GM18951 (cell line): ENCODE data around the gene ODC1.

ENCODE experiments used
- POLR2A ChIP-seq: IDR thresholded peaks from 4 replicates; pipeline ENCODE4 v1.6.1; 2011; ENCODE audit warnings: mild to moderate bottlenecking; ENCODE audit not compliant: insufficient read length, insufficient read depth; ENCODE audit errors: extremely low read depth
- in situ Hi-C: fragments of 300-500 bp; cut with MboI; formaldehyde crosslinking; loops from one replicate; pipeline ENCODE4 v1.12.0; 2022; ENCODE audit warnings: low sequenced_read_pairs, mixed read lengths, inconsistent platforms; ENCODE audit not compliant: unreplicated experiment

Gene ODC1

DNA sequence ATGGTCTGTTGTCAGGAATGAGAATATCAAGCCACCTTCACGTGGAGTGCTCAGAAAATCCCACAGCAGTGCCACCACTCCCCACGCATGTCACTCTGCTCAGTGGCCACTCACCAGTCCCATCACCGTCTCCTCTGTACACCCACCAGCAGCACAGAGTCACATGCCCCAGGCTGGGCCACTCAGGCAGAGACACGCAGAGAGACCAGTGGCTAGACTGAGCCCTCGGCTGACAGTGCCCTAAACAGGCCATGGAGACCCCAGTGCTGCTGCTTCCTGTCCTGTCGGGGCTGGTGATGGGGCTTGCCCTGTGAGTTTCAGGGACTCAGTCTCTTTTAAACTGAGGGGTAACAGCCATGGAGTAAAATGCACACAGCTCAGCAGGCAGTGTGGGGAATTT is 25.9 kb downstream of the ODC1 start:
- no peak for TF ChIP-seq POLR2A
- in situ Hi-C loops, result no loop called here

- TF ChIP-seq POLR2A, result no peak
- in situ Hi-C loops, result loop anchor here (5.0 kb wide), 1 partner anchor 282 kb away; no protein-coding TSS in a partner anchor
Measured at GRCh38 chr2:10419553-10420257, 28.4 kb downstream of the ODC1 start.

DNA sequence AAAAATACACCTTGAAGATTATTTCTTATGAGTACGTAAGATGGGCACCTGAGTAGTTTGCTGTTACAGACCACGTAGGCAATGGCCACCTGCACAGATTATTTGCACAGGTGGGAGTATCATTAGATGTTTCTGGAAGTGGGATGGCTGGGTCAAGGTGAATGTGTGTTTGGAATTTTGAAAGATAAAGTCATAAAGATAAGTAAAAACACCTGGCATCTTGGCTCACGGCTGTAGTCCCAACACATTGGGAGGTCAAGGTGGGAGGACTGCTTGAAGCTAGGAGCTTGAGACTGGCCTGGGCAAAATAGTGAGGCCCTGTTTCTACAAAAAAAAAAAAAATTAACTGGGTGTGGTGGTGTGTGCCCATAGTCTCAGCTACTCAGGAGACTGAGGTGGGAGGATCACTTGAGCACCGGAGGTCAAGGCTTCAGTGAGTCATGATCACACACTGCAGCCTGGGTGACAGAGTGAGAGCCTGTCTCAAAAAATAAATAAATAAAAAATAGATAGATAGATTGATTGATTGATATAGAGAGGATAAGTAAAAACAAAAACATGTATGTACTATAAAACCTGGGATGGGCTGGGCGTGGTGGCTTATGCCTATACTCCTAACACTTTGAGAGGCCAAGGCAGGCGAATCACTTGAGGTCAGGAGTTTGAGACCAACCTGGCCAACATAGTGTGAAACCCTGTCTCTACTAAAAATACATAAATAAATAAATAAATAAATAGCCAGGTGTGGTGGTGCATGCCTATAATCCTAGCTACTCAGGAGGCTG is 30.4 kb downstream of the ODC1 start:
- TF ChIP-seq POLR2A, result no peak
- in situ Hi-C loops, result loop anchor here (5.0 kb wide), 1 partner anchor 280 kb away; no protein-coding TSS in a partner anchor

DNA sequence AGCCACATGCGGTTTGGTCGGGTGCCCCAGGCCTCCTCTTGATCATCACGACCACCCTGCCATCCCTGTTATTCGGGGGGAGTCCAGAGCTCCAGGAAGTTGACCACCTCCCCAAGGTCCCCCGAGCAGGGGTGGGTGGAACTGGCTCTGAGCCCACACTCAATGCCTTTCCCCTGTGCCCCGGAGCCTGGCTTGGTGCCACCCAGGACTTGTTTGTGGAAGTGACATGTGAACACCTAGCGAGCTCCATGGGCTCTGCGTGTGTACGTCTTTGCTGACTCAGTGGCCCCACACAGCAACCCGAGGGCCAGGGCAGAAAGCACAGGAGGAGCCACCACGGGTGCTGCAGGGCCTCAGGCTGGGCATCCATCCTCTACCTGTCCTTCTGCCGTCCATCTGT is 32.5 kb downstream of the ODC1 start:
- in situ Hi-C loops, result loop anchor here (5.0 kb wide), 1 partner anchor 278 kb away; no protein-coding TSS in a partner anchor
- TF ChIP-seq POLR2A, result no peak

GRCh38 chr2:10415048-10415447 is 33.1 kb downstream of the ODC1 start:
- no peak for TF ChIP-seq POLR2A
- in situ Hi-C loops, result loop anchor here (5.0 kb wide), 1 partner anchor 278 kb away; no protein-coding TSS in a partner anchor

- in situ Hi-C loops, result no loop called here
- no peak for TF ChIP-seq POLR2A
Measured at GRCh38 chr2:10414591-10414990, 33.5 kb downstream of the ODC1 start.

DNA sequence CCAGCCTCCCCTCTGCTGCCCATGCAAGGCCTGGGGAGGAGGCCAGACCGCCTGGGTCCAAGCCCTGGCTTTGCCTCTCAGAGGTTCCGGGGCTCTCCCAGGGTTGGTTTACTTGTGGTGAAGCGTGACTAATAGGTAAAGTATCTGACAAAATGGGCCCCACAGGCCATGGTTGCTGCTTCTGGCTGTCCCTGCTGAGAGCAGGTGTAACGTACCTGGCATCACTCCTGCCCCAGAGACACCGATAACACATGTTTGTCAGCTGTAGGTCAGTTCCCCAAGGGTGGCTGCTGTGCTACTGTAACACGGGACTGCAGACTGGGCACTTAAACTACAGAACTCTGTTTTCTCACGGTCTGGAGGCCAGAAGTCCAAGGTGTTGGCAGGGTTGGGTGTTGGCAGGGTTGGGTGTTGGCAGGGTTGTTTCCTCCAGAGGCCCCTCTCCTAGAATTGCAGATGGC is 34.1 kb downstream of the ODC1 start:
- in situ Hi-C loops, result no loop called here
- no peak for TF ChIP-seq POLR2A

GRCh38 chr2:10413503-10413902 is 34.6 kb downstream of the ODC1 start:
- in situ Hi-C loops, result no loop called here
- TF ChIP-seq POLR2A, result no peak

- in situ Hi-C loops, result no loop called here
- no peak for TF ChIP-seq POLR2A
Measured at GRCh38 chr2:10412380-10412779, 35.7 kb downstream of the ODC1 start.

DNA sequence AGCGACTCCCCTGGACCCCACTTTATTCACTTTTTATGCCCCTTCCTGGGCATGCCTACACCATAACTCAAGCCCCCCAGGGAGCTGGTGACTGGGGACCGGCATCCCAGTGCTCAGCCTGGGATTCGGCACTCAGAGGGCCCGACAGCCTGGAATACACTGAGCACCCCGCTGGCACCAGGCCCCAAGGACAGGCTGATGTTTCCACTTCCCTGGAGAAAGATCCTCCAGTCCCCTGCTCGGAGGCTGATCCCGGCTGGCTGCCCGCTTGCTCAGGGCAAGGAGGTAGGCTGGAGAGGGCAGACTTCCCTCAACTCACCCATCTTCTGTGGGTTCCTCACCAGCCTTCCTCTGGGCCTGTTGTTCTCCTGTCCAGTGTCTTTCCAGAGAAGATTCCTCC is 36.6 kb downstream of the ODC1 start:
- in situ Hi-C loops, result no loop called here
- no peak for TF ChIP-seq POLR2A

- in situ Hi-C loops, result no loop called here
- TF ChIP-seq POLR2A, result no peak
Measured at GRCh38 chr2:10410823-10411437, 37.2 kb downstream of the ODC1 start.

- peak; percentile 34 for TF ChIP-seq POLR2A
- in situ Hi-C loops, result no loop called here
Measured at GRCh38 chr2:10410001-10410822, 37.9 kb downstream of the ODC1 start.
